Activated CD8-positive, alpha-beta memory T cell treated with anti-CD3 and anti-CD28 coated beads for 4 hours (primary cell): ENCODE results near the gene BICC1.

Experiments
- DNase-seq, 2 donors: peaks; one replicate each; pipeline ENCODE4 v3.0.0-alpha.2; 2020; ENCODE audit warnings: low read depth in 2 of 2

The BICC1 gene

DNA sequence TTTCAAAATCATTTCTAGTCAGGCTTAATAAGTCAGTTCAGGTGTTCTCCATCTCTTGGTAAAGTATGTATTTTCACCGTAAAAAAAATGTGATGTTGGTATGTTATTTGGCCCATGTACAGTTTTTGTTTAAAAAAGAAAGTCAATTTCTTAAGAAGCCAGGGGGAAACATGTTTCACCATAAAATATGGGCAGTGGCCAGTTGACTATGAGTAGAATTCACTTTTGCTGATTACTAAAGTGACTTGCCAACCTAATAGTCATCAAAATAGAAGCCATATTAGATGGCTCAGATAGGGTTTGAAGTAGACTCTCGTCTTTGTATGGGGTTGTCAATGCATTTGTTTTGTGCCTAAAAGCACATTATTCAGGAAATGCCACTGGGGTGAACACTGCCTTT, 266.3 kb downstream of the BICC1 start:
- no peak for DNase-seq

DNA sequence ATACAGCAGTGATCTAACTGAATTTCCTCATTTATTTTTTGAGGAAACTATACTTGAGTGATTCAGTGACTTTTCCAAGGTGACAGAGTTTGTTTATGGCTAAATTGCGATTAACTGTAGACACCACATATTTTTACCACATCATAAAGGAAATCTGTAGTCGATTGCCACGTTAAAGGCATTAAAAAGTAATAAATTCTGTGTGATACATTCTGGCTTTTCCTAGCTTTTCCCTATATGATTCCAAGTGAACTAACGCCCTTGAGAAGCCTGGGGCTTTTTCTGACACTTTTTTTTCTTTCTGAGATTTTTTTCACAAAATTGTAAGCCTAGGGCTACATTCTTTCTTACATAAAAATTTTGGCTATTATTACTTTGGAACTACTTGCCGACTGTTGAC, 266.9 kb downstream of the BICC1 start:
- DNase-seq: no peak

DNA sequence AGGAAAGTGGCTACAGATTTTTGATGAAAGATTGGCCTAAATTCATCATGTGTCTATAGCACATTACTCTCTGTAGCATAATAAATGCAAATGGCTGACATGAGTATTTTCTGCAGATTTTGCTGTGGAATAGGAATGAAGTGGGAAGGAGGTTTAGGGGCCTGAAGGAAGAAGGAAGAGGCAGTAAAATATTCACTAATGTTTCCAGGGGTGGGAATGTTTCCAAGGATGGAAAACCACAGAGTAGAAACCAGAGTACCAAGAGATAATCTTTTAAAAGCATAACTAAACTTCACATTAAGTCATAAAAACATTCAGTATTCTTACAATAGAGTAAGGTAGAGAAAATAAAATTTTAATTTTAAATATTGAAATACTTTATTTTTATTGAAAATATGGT, 267.8 kb downstream of the BICC1 start:
- no peak for DNase-seq

DNA sequence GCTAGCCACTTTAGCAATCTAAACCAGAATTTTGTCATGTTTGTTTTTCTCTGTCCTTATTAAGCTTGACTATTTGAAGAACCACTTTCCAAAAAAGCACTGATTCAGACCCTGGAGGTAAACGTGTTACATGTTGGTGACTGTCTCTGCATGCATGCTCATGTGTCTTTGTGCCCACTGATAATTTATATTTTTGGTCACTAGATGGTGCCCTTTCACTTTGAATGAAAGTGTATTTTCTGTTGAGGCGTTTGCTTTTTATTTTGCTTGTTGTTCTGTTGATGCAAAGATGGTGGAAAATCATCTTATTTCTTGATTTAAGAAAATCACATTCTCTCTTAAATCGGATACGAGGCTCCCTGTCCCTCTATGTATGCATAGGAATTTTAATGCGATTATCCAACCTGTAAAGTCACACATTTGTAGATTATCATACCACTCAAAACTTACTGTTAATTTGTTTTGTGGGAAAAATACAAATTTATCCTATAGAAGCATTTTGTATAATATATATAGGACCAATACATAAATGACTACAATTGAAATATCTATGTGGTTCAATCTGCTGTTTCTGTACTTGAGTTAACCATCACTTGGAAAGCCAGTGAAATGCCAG, 269.3 kb downstream of the BICC1 start:
- no peak for DNase-seq

DNA sequence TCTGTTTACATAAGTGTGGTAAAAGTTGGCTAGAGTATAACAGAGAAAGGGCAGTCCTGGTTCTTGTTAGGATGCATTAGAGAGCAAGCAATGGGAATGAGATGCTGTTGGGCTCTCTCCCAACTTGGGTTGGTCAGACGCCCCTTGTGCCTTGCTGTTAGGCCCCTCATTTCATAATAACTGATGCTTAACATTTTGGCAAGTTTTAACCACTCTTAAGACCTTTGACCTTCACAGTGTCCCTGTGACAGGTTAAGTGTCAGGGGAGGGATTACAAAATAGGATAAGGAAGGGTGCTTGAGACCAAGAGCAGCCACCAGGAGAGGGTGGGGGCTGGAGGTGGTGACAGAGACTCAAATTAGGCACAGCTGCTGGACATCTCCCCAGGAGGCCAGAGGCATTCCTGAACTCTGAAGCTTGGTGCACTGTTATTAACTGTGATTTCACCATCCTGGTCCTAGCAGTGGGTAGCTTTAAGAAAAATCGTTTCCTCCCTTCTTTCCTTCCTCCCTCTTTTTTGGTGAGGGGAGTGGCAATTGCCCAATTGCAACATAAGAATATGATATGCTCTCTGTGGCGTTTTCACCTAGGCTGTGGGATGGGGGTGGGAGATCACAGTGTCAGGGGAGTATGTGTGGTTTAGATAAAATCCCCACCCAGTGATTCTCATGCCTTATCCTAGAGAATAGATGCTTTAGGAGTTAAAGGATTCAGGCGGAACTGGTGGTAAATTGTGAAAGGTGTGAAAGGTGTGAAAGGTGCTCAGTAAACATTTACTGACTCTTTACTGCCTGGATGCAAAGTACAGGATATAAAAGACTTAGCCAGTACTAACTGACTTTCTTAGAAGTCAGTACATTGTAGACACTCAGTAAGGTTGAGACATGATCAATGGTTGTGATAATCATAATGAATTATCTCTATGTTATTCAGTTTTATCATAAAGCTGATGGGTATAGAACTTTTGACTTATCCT, 270.5 kb downstream of the BICC1 start:
- DNase-seq: no peak

DNA sequence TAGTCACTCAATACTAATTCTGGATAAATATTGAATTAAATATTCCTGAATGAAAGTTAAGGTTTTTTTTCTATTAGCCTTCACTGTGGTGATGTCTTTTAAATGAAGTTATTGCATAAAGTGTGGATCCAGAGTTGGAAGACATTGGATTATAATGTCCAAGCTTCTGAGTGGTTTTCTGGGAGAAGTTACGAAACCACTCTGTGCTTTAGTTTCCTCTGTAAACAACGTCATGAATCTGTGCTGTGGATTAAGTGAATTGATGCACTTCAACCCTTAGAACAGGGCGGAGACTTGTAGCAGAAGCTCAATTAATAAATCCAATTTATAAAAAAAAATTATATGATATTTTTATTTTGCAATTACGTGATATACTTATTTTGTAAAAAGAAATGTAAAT, 271.7 kb downstream of the BICC1 start:
- no peak for DNase-seq

DNA sequence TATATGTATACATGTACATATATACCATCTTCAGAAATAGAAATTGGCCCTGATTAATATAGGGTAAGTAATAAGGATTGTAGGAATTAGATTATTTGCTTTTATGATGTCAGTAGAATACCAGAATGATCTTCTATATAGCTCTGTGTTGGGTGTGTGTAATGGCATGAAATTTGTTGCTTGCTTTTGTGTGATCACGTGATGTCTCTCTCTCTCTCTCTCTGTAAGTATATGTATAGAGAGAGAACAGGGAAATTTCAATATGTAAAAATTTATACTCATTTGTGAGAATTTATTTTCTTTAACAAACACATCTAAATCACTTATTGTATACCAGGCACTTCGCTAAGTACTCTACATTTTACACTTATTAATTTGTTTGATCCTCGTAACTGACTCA, 272.7 kb downstream of the BICC1 start:
- no peak for DNase-seq

DNA sequence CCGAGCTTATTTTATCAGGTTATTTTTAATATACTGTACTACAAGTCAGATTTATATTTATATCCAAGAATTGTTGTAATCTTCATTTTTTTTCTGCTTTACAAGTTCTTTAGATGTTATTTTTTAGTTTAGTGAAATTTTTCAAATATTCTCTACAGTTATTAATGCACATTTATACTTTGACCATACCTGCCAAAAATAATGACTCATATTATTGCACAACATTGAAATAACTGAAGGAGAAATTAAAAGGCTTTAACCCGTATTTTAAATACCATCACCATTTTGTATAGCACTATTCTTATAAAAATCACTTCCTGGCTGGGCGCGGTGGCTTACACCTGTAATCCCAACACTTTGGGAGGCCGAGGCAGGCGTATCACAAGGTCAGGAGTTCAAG, 278.5 kb downstream of the BICC1 start:
- no peak for DNase-seq

DNA sequence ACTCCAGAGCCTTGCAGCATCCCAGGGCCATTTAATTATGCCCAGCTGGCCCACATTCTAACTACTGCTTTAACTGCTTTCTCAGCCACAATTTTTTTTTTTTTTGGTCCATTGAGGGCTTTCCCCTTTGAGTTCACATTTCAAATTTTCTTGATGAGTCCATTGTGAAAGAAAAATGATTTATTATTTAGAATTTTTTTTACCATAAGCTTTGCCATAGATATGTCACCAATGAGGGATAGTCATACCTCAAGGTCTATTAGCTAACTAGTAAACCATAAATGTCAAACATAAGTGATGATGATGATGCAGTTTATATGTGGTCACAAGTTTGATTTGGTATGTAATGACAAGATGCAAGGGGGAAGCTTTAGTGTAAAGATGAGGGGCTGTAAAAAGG, 282.9 kb downstream of the BICC1 start:
- no peak for DNase-seq

DNA sequence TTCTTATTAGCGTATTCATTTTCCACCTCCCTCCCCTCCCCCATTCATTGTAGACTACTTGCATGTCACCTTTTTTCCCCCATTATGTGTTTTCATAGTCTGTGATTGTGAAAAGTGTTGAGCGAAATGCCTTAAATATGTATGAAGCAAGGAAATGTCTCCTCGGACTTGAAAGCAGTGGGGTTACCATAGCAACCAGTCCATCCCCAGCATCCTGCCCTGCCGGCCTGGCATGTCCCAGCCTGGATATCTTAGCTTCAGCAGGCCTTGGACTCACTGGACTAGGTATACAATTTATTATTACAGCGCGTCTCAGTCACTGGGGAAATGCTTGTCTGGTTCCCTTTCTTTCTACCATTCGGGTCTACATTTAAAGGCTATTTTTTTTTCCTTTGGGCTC, 283.6 kb downstream of the BICC1 start:
- no peak for DNase-seq

DNA sequence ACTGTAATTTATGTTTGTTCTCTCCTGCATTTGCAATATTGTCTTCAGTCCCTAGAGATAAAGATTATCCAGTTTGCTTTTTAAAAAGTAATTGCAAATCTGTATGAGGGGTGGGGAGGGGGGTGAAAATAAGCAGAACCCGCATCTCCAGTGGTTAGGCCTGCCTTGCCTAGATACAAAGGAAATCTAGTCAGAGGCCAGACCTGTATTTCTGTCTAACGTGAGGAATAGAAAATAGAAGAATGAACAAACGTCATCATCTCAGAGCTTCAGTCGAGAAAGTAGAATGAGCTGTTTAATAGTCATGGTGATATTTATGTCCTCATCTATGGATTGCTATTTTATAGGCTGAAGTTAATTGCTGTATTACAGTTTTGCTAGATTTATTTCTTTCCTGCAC, 284.2 kb downstream of the BICC1 start:
- DNase-seq: no peak

DNA sequence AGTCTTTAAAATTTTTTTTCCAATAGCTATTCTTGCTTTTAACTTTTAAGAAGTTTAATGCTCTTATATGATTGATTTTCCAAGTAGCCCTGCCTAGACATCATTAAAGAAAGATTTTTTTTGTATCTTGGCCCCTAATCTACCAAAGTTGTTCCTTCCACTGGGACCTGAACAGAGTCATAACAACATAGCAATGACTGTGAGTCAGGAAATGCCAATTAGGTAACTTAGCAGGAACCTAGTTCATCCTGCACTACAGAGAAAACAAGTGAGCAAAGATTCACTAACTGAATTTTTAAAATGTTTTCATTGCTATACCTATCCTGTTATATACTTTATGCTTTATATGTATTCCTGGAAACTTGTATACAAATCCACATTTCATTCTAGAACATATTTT, 284.7 kb downstream of the BICC1 start:
- no peak for DNase-seq

DNA sequence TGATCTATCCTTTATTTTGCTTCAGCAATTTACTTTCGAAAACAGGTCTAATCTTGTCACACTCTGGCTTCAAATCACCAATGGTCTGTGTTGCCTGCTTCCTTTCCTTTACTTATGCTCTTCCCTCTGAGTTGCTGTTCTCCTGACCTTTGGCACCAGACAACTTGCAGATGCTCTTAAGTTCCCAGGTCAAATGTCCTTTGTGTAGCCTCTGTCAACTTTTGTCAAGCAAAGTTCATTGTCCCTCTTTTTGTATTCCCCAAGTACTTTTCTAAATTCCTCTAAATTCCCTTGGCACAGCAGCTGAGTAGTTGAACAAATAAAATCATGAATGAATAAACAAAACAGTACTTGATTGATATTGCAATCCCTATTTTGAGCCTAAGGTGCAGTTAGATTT, 289.4 kb downstream of the BICC1 start:
- no peak for DNase-seq

DNA sequence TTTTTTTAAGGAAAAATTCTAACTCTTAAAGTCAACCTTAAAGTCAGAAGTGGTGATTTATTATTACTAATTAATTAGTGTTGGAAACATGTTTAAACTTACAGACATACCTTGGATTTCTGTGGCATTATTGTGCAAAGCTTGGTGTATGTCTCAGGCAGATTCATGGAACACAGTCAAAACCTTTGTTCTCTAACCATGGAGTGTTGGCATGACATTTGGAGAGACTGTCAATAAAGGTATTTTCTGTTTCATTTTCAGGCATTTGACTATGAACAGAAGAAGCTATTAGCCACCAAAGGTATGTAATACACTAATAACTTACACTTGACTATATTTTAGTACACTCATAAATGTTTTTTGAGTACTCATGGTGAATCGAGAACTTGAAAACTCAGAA, 293.7 kb downstream of the BICC1 start:
- DNase-seq: no peak

DNA sequence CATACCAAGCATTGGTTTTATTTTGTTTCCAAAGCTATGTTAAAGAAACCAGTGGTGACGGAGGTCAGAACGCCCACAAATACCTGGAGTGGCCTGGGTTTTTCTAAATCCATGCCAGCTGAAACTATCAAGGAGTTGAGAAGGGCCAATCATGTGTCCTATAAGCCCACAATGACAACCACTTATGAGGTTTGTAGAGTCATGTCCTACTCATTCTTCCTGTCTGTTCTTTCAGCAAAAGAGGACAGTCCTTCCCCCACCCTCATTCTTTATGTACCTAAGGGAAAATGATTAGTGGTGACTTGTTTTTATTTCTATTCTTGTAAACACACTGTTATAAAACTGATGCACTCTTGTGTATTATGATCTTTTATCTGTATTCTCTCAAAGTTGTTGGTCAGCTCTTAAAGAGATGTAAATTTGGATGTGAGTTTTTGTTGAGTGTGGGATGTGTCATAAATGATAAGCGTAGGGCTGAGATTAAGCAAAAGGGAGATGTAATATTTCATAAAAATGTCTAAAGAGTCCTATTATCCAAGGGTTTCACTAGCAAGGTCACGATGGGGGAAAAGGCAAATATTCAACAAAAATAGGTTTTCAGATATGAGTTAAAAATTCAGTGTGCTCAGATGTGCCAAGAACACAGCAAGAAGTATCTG, 294.4 kb downstream of the BICC1 start:
- DNase-seq: no peak

DNA sequence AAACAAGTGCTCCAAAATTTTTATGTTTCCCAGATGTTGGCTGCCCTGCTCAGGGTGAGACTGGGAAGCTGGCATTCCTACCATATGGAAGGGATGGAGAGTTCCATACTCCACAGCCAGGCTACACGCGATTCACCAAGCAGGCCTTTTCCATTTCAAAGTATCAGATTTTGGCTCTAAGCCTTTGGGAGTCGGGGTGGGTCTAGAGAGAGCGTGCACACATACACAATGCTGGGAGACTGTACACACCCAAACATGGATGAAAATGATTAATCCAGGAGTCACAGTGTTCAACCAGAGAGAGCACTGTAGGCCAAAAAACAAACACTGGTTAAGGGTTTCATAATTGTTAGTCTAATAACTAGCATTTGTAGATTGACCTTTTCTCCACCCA, 295.0 kb downstream of the BICC1 start:
- no peak for DNase-seq

DNA sequence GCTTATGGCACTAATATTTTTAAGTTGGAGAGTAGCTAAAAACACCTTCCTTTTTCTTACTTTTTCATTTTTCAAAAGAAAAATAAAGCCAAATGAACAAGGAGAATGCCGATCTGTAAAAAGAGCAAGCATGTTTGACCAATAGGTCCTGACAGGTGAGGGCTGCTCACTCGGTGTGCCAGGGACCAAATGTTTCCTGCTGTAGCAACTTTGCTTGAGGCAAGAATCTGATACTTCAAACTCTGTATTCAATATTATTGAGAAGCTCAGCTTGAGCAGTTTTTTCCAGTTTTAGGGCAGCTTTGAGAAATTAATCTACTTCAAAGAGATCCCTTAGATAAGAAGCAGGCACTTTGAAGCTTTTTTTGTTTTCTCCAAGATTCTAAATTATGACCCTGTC, 298.1 kb downstream of the BICC1 start:
- DNase-seq: no peak

DNA sequence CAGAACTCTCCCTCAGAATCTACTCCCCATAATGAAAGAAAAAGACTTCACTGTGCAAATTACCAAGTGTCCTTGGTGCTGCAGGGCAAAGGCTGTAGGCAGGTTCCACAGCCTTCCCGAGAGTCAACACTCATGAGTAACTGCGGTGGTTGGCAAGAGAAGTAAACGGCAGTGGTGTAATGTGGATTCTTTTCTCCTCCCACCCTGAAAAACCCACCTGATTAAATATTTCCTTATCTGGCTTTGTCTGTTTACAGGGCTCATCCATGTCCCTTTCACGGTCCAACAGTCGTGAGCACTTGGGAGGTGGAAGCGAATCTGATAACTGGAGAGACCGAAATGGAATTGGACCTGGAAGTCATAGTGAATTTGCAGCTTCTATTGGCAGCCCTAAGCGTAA, 300.9 kb downstream of the BICC1 start:
- no peak for DNase-seq

DNA sequence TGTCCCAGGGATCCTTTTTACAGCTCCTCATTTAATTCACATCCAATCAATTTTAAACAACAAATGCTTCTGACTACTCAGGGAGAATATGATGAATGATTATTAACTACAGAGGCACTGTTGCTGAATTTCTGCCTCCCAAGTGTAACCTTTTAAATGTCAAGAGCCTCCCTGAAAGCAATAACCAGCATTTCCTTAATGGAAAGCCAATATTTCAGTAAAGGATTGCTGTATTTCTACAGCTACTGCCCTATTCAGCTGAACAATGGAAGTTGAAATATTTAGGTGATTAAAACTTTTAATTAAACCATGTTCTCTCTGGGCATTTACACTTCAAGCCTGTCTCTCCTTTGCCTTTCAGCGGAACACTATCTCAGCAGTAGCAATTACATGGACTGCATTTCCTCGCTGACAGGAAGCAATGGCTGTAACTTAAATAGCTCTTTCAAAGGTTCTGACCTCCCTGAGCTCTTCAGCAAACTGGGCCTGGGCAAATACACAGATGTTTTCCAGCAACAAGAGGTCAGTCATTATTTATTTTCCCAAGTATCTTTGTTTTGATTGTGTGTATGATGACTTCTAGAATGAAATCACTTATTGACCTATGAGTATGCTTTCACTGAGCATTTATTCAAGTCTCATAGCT, 304.7 kb downstream of the BICC1 start:
- no peak for DNase-seq

DNA sequence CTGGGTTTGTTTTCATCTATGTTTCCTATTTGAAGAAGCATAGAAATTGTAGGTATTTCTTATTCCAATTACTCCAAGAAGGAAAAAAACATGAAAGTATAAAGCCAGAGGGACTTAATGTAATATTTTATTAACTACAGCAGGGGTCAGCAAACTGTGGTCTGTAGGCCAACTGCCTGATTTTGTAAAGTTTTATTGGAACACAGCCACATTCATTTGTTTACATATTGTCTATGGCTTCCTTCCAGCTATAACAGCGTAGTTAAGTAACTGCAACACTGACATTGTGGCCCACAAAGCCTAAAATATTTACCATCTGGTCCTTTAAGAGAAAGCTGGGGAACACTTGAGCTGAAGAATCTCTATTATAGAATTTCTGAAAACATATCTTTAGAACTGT, 306.2 kb downstream of the BICC1 start:
- DNase-seq: no peak

DNA sequence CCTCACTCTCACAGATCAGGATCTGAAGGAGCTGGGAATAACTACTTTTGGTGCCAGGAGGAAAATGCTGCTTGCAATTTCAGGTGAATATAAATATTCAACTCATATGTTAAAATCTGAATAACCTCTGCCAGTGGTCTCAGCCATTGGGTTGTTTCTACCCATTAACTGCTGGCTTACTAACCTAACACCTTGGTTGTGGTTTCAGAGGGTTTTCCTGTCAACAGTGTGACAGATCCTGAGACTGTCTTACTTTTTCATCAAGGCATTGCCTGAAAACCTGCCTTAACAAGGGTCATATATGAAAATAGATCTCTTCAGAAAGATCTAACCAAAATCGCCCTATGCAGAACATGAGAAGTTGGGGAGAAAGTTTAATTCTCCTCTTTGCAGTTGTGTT, 307.7 kb downstream of the BICC1 start:
- no peak for DNase-seq
